Smooth muscle cell (in vitro differentiated cells): ENCODE data around the gene ATXN2L. TPM values are rescaled to one million over a fixed set of nuclear protein-coding genes. Genes with fewer than 3 reads are reported as not detected.

ENCODE experiments used
- DNase-seq: peaks from one replicate; lab custom pipeline; 2025; ENCODE audit not compliant: unreplicated experiment; lab: John Stamatoyannopoulos, UW
- H2AFZ ChIP-seq: fragments of 200-600 bp; sonication (generic); 2 replicates; pipeline ENCODE4 v1.6.0; 2016; ENCODE audit warnings: antibody characterized with exemption, low read depth, mild to moderate bottlenecking
- H3F3A ChIP-seq: fragments of 200-600 bp; sonication (generic); 2 replicates; pipeline ENCODE4 v1.6.0; 2017; ENCODE audit warnings: antibody characterized with exemption, low read depth
- H3K27ac ChIP-seq: fragments of 200-600 bp; sonication (generic); 2 replicates; pipeline ENCODE4 v1.5.1; 2016; ENCODE audit warnings: low read depth, mild to moderate bottlenecking
- H3K27me3 ChIP-seq: fragments of 200-600 bp; sonication (generic); 2 replicates; pipeline ENCODE4 v1.6.1; 2016; ENCODE audit warnings: low read depth, mild to moderate bottlenecking
- H3K36me3 ChIP-seq: fragments of 200-600 bp; sonication (generic); 2 replicates; pipeline ENCODE4 v1.5.1; 2016; ENCODE audit warnings: low read depth
- H3K4me1 ChIP-seq: fragments of 200-600 bp; sonication (generic); 2 replicates; pipeline ENCODE4 v1.5.1; 2016; ENCODE audit warnings: low read depth
- H3K4me2 ChIP-seq: fragments of 200-600 bp; sonication (generic); 2 replicates; pipeline ENCODE4 v1.6.0; 2016; ENCODE audit warnings: mild to moderate bottlenecking
- H3K4me3 ChIP-seq: fragments of 200-600 bp; sonication (generic); 2 replicates; pipeline ENCODE4 v1.5.1; 2016; ENCODE audit warnings: mild to moderate bottlenecking
- H3K79me2 ChIP-seq: fragments of 200-600 bp; sonication (generic); 2 replicates; pipeline ENCODE4 v1.6.0; 2016; ENCODE audit warnings: low read depth, mild to moderate bottlenecking
- H3K9ac ChIP-seq: fragments of 200-600 bp; sonication (generic); 2 replicates; pipeline ENCODE4 v1.6.0; 2016; ENCODE audit warnings: low read depth
- H3K9me3 ChIP-seq: fragments of 200-600 bp; sonication (generic); replicated peaks from 2 replicates; pipeline ENCODE4 v1.5.1; 2016; ENCODE audit warnings: low read depth
- H4K20me1 ChIP-seq: fragments of 200-600 bp; sonication (generic); 2 replicates; pipeline ENCODE4 v1.6.0; 2016; ENCODE audit warnings: low read depth
- CTCF ChIP-seq: fragments of 200-600 bp; sonication (generic); IDR thresholded peaks from 2 replicates; pipeline ENCODE4 v1.5.1; 2017; ENCODE audit warnings: borderline replicate concordance, mild to moderate bottlenecking, antibody characterized with exemption; ENCODE audit not compliant: insufficient read depth, poor library complexity, severe bottlenecking
- WGBS: methylation state at CpG from one replicate; pipeline ENCODE4 v1.1.7; 2016; ENCODE audit warnings: low lambda C conversion rate; 5-methylcytosine and 5-hydroxymethylcytosine counted together
- polyA plus RNA-seq: library from polyadenylated mRNA; unstranded; fragments of >200 nt; fragmentation: Nextera tagmentation; extraction: Ambion mirVana; gene quantifications from 2 replicates; pipeline ENCODE4 v1.2.1, GENCODE V29; 2016
- total RNA-seq: library from RNA; depleted of rRNA; stranded (reverse); fragments of >200 nt; gene quantifications from 2 replicates; pipeline ENCODE4 v1.2.3, GENCODE V29; 2014

ATXN2L gene
- total and polyA plus RNA-seq, 2 experiments from 2014 or later = 89.3 to 93.3 TPM

- Histone ChIP-seq H3K79me2 (no peaks in the 10 kb centered on the region), H3K9ac (no peak overlapping the region), H3K4me3 (no peak overlapping the region), H3K9me3 (no peaks in the 10 kb centered on the region), H3F3A (peaks cover 3% of the 10 kb centered on the region), H3K4me2 (no peak overlapping the region), H2AFZ (no peak overlapping the region), H4K20me1 (peaks cover 10% of the 10 kb centered on the region), H3K4me1 (no peaks in the 10 kb centered on the region), H3K27ac (no peak overlapping the region), H3K36me3 (no peaks in the 10 kb centered on the region), H3K27me3 (no peaks in the 10 kb centered on the region)
- DNase-seq = no peak
- TF ChIP-seq CTCF = no peak
- WGBS = 93% methylated on average over 15 of the region's 15 CpGs
Observed at GRCh38 chr16:28872952-28873351, 50.2 kb downstream of the ATXN2L start.

- peak; percentile 54 for TF ChIP-seq CTCF
- Histone ChIP-seq H3K4me2 (no peak overlapping the region), H3K4me1 (no peaks in the 10 kb centered on the region), H4K20me1 (peaks cover 10% of the 10 kb centered on the region), H3K27ac (no peak overlapping the region), H3K79me2 (no peaks in the 10 kb centered on the region), H3K9ac (no peak overlapping the region), H3K4me3 (no peak overlapping the region), H3K36me3 (no peaks in the 10 kb centered on the region), H2AFZ (no peak overlapping the region), H3K27me3 (no peaks in the 10 kb centered on the region), H3K9me3 (no peaks in the 10 kb centered on the region), H3F3A (peaks cover 3% of the 10 kb centered on the region)
- 96% methylated on average over 18 of the region's 18 CpGs for WGBS
- DNase-seq = no peak
Observed at GRCh38 chr16:28873543-28874201, 50.9 kb downstream of the ATXN2L start.

- Histone ChIP-seq H3K79me2 (no peaks in the 10 kb centered on the region), H3K9ac (no peak overlapping the region), H3K4me3 (no peak overlapping the region), H3K4me2 (no peak overlapping the region), H3K36me3 (no peaks in the 10 kb centered on the region), H3K9me3 (no peaks in the 10 kb centered on the region), H4K20me1 (peaks cover 10% of the 10 kb centered on the region), H2AFZ (no peak overlapping the region), H3F3A (peaks cover 3% of the 10 kb centered on the region), H3K27ac (no peak overlapping the region), H3K4me1 (no peaks in the 10 kb centered on the region), H3K27me3 (no peaks in the 10 kb centered on the region)
- no peak for TF ChIP-seq CTCF
- 96% methylated on average over 6 of the region's 6 CpGs for WGBS
- DNase-seq = no peak
Observed at GRCh38 chr16:28874406-28874805, 51.6 kb downstream of the ATXN2L start.
